Measurements from ENCODE around the gene SUN2.
A peak's percentile ranks its signal among the peaks of the same experiment; 100 is the strongest.

Gene SUN2

GRCh38 chr22:38720350-38720749 lies 35.4 kb downstream of the SUN2 start:
- DNase-seq (ENCODE audit: low read depth): no peak
- Histone ChIP-seq H3K27me3 (replicated peaks; ENCODE audit: control insufficient read depth, insufficient read depth, low read length) (no peaks in the 10 kb centered on the region), H3K9me3 (ENCODE audit: control insufficient read depth, low read length) (no peaks in the 10 kb centered on the region), H3K4me1 (ENCODE audit: control insufficient read depth, insufficient read depth, low read length) (peaks cover 11% of the 10 kb centered on the region), H3K9ac (ENCODE audit: low read length) (no peak overlapping the region), H3K4me3 (ENCODE audit: low read length) (no peak overlapping the region), H3K36me3 (ENCODE audit: control insufficient read depth, insufficient read depth, low read length, severe bottlenecking) (peaks cover 52% of the 10 kb centered on the region)

GRCh38 chr22:38719196-38719595 lies 36.6 kb downstream of the SUN2 start:
- no peak for DNase-seq (ENCODE audit: low read depth)
- Histone ChIP-seq H3K9me3 (ENCODE audit: control insufficient read depth, low read length) (no peaks in the 10 kb centered on the region), H3K4me1 (ENCODE audit: control insufficient read depth, insufficient read depth, low read length) (peaks cover 11% of the 10 kb centered on the region), H3K4me3 (ENCODE audit: low read length) (no peak overlapping the region), H3K36me3 (ENCODE audit: control insufficient read depth, insufficient read depth, low read length, severe bottlenecking) (peaks cover 41% of the 10 kb centered on the region), H3K27me3 (replicated peaks; ENCODE audit: control insufficient read depth, insufficient read depth, low read length) (no peaks in the 10 kb centered on the region), H3K9ac (ENCODE audit: low read length) (no peak overlapping the region)

- Histone ChIP-seq H3K4me3 (ENCODE audit: low read length) (peak overlapping the region; percentile 1), H3K9me3 (ENCODE audit: control insufficient read depth, low read length) (no peaks in the 10 kb centered on the region), H3K4me1 (ENCODE audit: control insufficient read depth, insufficient read depth, low read length) (peaks cover 11% of the 10 kb centered on the region), H3K9ac (ENCODE audit: low read length) (no peak overlapping the region), H3K27me3 (replicated peaks; ENCODE audit: control insufficient read depth, insufficient read depth, low read length) (no peaks in the 10 kb centered on the region), H3K36me3 (ENCODE audit: control insufficient read depth, insufficient read depth, low read length, severe bottlenecking) (peaks cover 34% of the 10 kb centered on the region)
- peak; percentile 93 for DNase-seq (ENCODE audit: low read depth)
Measured at GRCh38 chr22:38718414-38718813, 37.4 kb downstream of the SUN2 start.

GRCh38 chr22:38717244-38717643 lies 38.6 kb downstream of the SUN2 start:
- DNase-seq (ENCODE audit: low read depth): no peak
- H3K36me3 ChIP-seq (ENCODE audit: control insufficient read depth, insufficient read depth, low read length, severe bottlenecking): peaks cover 22% of the 10 kb centered on the region
- H3K9ac ChIP-seq (ENCODE audit: low read length): no peak overlapping the region
- no peak overlapping the region for H3K4me3 ChIP-seq (ENCODE audit: low read length)
- H3K27me3 ChIP-seq (replicated peaks; ENCODE audit: control insufficient read depth, insufficient read depth, low read length): no peaks in the 10 kb centered on the region
- H3K9me3 ChIP-seq (ENCODE audit: control insufficient read depth, low read length): no peaks in the 10 kb centered on the region
- H3K4me1 ChIP-seq (ENCODE audit: control insufficient read depth, insufficient read depth, low read length): peaks cover 11% of the 10 kb centered on the region

GRCh38 chr22:38716826-38717225 lies 39.0 kb downstream of the SUN2 start:
- DNase-seq (ENCODE audit: low read depth): no peak
- Histone ChIP-seq H3K4me3 (ENCODE audit: low read length) (no peak overlapping the region), H3K36me3 (ENCODE audit: control insufficient read depth, insufficient read depth, low read length, severe bottlenecking) (peaks cover 18% of the 10 kb centered on the region), H3K9me3 (ENCODE audit: control insufficient read depth, low read length) (no peaks in the 10 kb centered on the region), H3K9ac (ENCODE audit: low read length) (no peak overlapping the region), H3K4me1 (ENCODE audit: control insufficient read depth, insufficient read depth, low read length) (peaks cover 11% of the 10 kb centered on the region), H3K27me3 (replicated peaks; ENCODE audit: control insufficient read depth, insufficient read depth, low read length) (no peaks in the 10 kb centered on the region)

- no peak for DNase-seq (ENCODE audit: low read depth)
- Histone ChIP-seq H3K36me3 (ENCODE audit: control insufficient read depth, insufficient read depth, low read length, severe bottlenecking) (peaks cover 18% of the 10 kb centered on the region), H3K9ac (ENCODE audit: low read length) (no peak overlapping the region)
Measured at GRCh38 chr22:38716271-38716670, 39.5 kb downstream of the SUN2 start.

GRCh38 chr22:38715852-38716251 lies 39.9 kb downstream of the SUN2 start:
- no peaks in the 10 kb centered on the region for H3K9me3 ChIP-seq (ENCODE audit: control insufficient read depth, low read length)
- H3K4me3 ChIP-seq (ENCODE audit: low read length): no peak overlapping the region
- no peak for DNase-seq (ENCODE audit: low read depth)
- H3K4me1 ChIP-seq (ENCODE audit: control insufficient read depth, insufficient read depth, low read length): peaks cover 11% of the 10 kb centered on the region
- H3K9ac ChIP-seq (ENCODE audit: low read length): no peak overlapping the region
- no peaks in the 10 kb centered on the region for H3K27me3 ChIP-seq (replicated peaks; ENCODE audit: control insufficient read depth, insufficient read depth, low read length)
- H3K36me3 ChIP-seq (ENCODE audit: control insufficient read depth, insufficient read depth, low read length, severe bottlenecking): peaks cover 18% of the 10 kb centered on the region

More at GRCh38 chr22:38716271-38716670, 39.5 kb downstream of the SUN2 start:
- Histone ChIP-seq H3K4me1 (ENCODE audit: control insufficient read depth, insufficient read depth, low read length) (peaks cover 11% of the 10 kb centered on the region), H3K9me3 (ENCODE audit: control insufficient read depth, low read length) (no peaks in the 10 kb centered on the region), H3K27me3 (replicated peaks; ENCODE audit: control insufficient read depth, insufficient read depth, low read length) (no peaks in the 10 kb centered on the region), H3K4me3 (ENCODE audit: low read length) (no peak overlapping the region)

GRCh38 chr22:38715176-38715764 lies 40.5 kb downstream of the SUN2 start:
- no peak overlapping the region for H3K4me3 ChIP-seq (ENCODE audit: low read length)
- no peaks in the 10 kb centered on the region for H3K27me3 ChIP-seq (replicated peaks; ENCODE audit: control insufficient read depth, insufficient read depth, low read length)
- H3K4me1 ChIP-seq (ENCODE audit: control insufficient read depth, insufficient read depth, low read length): peaks cover 11% of the 10 kb centered on the region
- no peaks in the 10 kb centered on the region for H3K9me3 ChIP-seq (ENCODE audit: control insufficient read depth, low read length)
- no peak for DNase-seq (ENCODE audit: low read depth)
- H3K9ac ChIP-seq (ENCODE audit: low read length): no peak overlapping the region
- peaks cover 19% of the 10 kb centered on the region for H3K36me3 ChIP-seq (ENCODE audit: control insufficient read depth, insufficient read depth, low read length, severe bottlenecking)

- Histone ChIP-seq H3K27me3 (replicated peaks; ENCODE audit: control insufficient read depth, insufficient read depth, low read length) (no peaks in the 10 kb centered on the region), H3K9ac (ENCODE audit: low read length) (no peak overlapping the region), H3K4me1 (ENCODE audit: control insufficient read depth, insufficient read depth, low read length) (peaks cover 11% of the 10 kb centered on the region), H3K36me3 (ENCODE audit: control insufficient read depth, insufficient read depth, low read length, severe bottlenecking) (peaks cover 27% of the 10 kb centered on the region), H3K4me3 (ENCODE audit: low read length) (no peak overlapping the region), H3K9me3 (ENCODE audit: control insufficient read depth, low read length) (no peaks in the 10 kb centered on the region)
- no peak for DNase-seq (ENCODE audit: low read depth)
Measured at GRCh38 chr22:38713921-38714320, 41.9 kb downstream of the SUN2 start.

GRCh38 chr22:38712486-38713207 lies 43.2 kb downstream of the SUN2 start:
- no peak overlapping the region for H3K9ac ChIP-seq (ENCODE audit: low read length)
- H3K36me3 ChIP-seq (ENCODE audit: control insufficient read depth, insufficient read depth, low read length, severe bottlenecking): peaks cover 27% of the 10 kb centered on the region
- H3K27me3 ChIP-seq (replicated peaks; ENCODE audit: control insufficient read depth, insufficient read depth, low read length): no peaks in the 10 kb centered on the region
- no peak for DNase-seq (ENCODE audit: low read depth)
- H3K4me1 ChIP-seq (ENCODE audit: control insufficient read depth, insufficient read depth, low read length): peaks cover 3% of the 10 kb centered on the region
- no peak overlapping the region for H3K4me3 ChIP-seq (ENCODE audit: low read length)
- no peaks in the 10 kb centered on the region for H3K9me3 ChIP-seq (ENCODE audit: control insufficient read depth, low read length)

- no peaks in the 10 kb centered on the region for H3K27me3 ChIP-seq (replicated peaks; ENCODE audit: control insufficient read depth, insufficient read depth, low read length)
- no peak overlapping the region for H3K9ac ChIP-seq (ENCODE audit: low read length)
- DNase-seq (ENCODE audit: low read depth): no peak
- H3K36me3 ChIP-seq (ENCODE audit: control insufficient read depth, insufficient read depth, low read length, severe bottlenecking): peaks cover 12% of the 10 kb centered on the region
- H3K4me1 ChIP-seq (ENCODE audit: control insufficient read depth, insufficient read depth, low read length): peaks cover 12% of the 10 kb centered on the region
- H3K4me3 ChIP-seq (ENCODE audit: low read length): no peak overlapping the region
- no peaks in the 10 kb centered on the region for H3K9me3 ChIP-seq (ENCODE audit: control insufficient read depth, low read length)
Measured at GRCh38 chr22:38710866-38711265, 44.9 kb downstream of the SUN2 start.
